HCT116 (cell line): ENCODE results near the gene CACNB2. TPM values are rescaled to one million over a fixed set of nuclear protein-coding genes. Genes with fewer than 3 reads are reported as not detected.

Source experiments
- ATAC-seq: fragments of 200-7000 bp; cut with Tn5 transposase; 2 replicates; pipeline ENCODE4 v1.9.1; 2020; ENCODE audit warnings: mild to moderate bottlenecking, moderate library complexity
- BruUV-seq: library from RNA; stranded (reverse); fragments of 400-500 nt; replicated peaks from 2 replicates; lab custom pipeline; 2021; lab: Mats Ljungman, UMichigan
- CTCF ChIA-PET: fragments of 300-600 bp; sonication (Branson Sonifier 250); formaldehyde crosslinking; loops from one replicate; lab custom pipeline; 2021; ENCODE audit warnings: antibody characterized with exemption; lab: Charles Lee
- POLR2A ChIA-PET: fragments of 300-600, 350-600 bp; sonication (Branson Sonifier 250); formaldehyde crosslinking; loops from one replicate; lab custom pipeline; 2021; ENCODE audit warnings: antibody characterized with exemption; lab: Charles Lee
- RAD21 ChIA-PET, 2 experiments: fragments of 300-600 bp; sonication (Branson Sonifier 250); formaldehyde crosslinking; loops; one replicate each; lab custom pipeline; 2023; ENCODE audit warnings: low total read pairs in 2 of 2; ENCODE audit not compliant: uncharacterized antibody in 2 of 2, unreplicated experiment in 2 of 2, low non-redundant PET in 1 of 2; lab: Charles Lee
- DNase-seq: peaks from one replicate; pipeline ENCODE4 v3.0.0-alpha.2; 2010; ENCODE audit warnings: low read depth, low spot score
- H2AFZ ChIP-seq: fragments of 200-600 bp; shearing (Covaris generic), sonication (generic); 2 replicates; pipeline ENCODE4 v1.6.1; 2017; ENCODE audit warnings: low read depth, mixed run types, mixed read lengths, antibody characterized with exemption, low read length; ENCODE audit not compliant: poor library complexity, severe bottlenecking
- H3K27ac ChIP-seq: 2 replicates; pipeline ENCODE4 v1.5.1; 2012; ENCODE audit warnings: low read depth, low read length
- H3K27me3 ChIP-seq: fragments of 200-600 bp; sonication (generic); 2 replicates; pipeline ENCODE4 v1.6.1; 2016; ENCODE audit warnings: mixed run types, low read length, mixed read lengths; ENCODE audit not compliant: insufficient read depth
- H3K36me3 ChIP-seq, 2 experiments: fragments of 200-500 bp in 1 of 2; fragments of 200-600 bp in 1 of 2; sonication (Bioruptor generic) in 1 of 2; sonication (generic) in 1 of 2; 2 replicates each; pipeline versions ENCODE4 v1.5.1 to v1.6.1; 2014 to 2016; ENCODE audit warnings: low read length in 2 of 2, inconsistent platforms in 1 of 2, mixed read lengths in 1 of 2, mixed run types in 1 of 2; ENCODE audit not compliant: insufficient read depth in 2 of 2, control insufficient read depth in 1 of 2
- H3K4me1 ChIP-seq, 2 experiments: fragments of 200-600 bp in 1 of 2; sonication (generic) in 1 of 2; 2 replicates each; pipeline versions ENCODE4 v1.5.1 to v1.6.1; 2012 to 2017; ENCODE audit warnings: low read length in 2 of 2, inconsistent platforms in 1 of 2, mild to moderate bottlenecking in 1 of 2, mixed read lengths in 1 of 2, mixed run types in 1 of 2, moderate library complexity in 1 of 2; ENCODE audit not compliant: insufficient read depth in 2 of 2, control insufficient read depth in 1 of 2
- H3K4me2 ChIP-seq: fragments of 200-600 bp; sonication (generic); 2 replicates; pipeline ENCODE4 v1.6.1; 2017; ENCODE audit warnings: mixed run types, low read length, mixed read lengths
- H3K4me3 ChIP-seq, 2 experiments: fragments of 200-600 bp in 1 of 2; sonication (generic) in 1 of 2; replicated peaks in 1 of 2; 2 replicates each; pipeline ENCODE4 v1.5.1; 2011 to 2016; ENCODE audit warnings: low read length in 2 of 2, control low read depth in 1 of 2, low read depth in 1 of 2, mild to moderate bottlenecking in 1 of 2, mixed read lengths in 1 of 2, mixed run types in 1 of 2
- H3K79me2 ChIP-seq: fragments of 200-600 bp; sonication (generic); 2 replicates; pipeline ENCODE4 v1.6.1; 2017; ENCODE audit warnings: mild to moderate bottlenecking, mixed run types, low read length, moderate library complexity, mixed read lengths; ENCODE audit not compliant: insufficient read depth
- H3K9ac ChIP-seq: fragments of 200-600 bp; sonication (generic); 2 replicates; pipeline ENCODE4 v1.6.1; 2016; ENCODE audit warnings: low read length, mixed read lengths
- H3K9me2 ChIP-seq: fragments of 200-600 bp; sonication (generic), shearing (Covaris generic); 2 replicates; pipeline ENCODE4 v1.6.1; 2017; ENCODE audit warnings: mixed run types, mild to moderate bottlenecking, moderate library complexity; ENCODE audit not compliant: insufficient read depth
- H3K9me3 ChIP-seq, 2 experiments: fragments of 200-500 bp in 1 of 2; fragments of 200-600 bp in 1 of 2; sonication (Bioruptor generic) in 1 of 2; sonication (generic) in 1 of 2; 2 replicates each; pipeline ENCODE4 v1.6.1; 2014 to 2017; ENCODE audit warnings: low read length in 2 of 2, mixed read lengths in 2 of 2, inconsistent platforms in 1 of 2, low read depth in 1 of 2, mild to moderate bottlenecking in 1 of 2, mixed run types in 1 of 2, moderate library complexity in 1 of 2; ENCODE audit not compliant: control insufficient read depth in 1 of 2, insufficient read depth in 1 of 2
- H4K20me1 ChIP-seq: fragments of 200-600 bp; sonication (generic), shearing (Covaris generic); 2 replicates; pipeline ENCODE4 v1.6.1; 2017; ENCODE audit warnings: mixed run types, mild to moderate bottlenecking, moderate library complexity; ENCODE audit not compliant: insufficient read depth
- ATF3 ChIP-seq: IDR thresholded peaks from 2 replicates; pipeline ENCODE4 v1.6.1; 2012
- CTCF ChIP-seq, 3 experiments: fragments of 200-600 bp in 1 of 3; sonication (generic) in 1 of 3; IDR thresholded peaks in 2 of 3; conservative IDR thresholded peaks in 1 of 3; 2 replicates each; pipeline ENCODE4 v1.5.1; 2012 to 2017; ENCODE audit warnings: low read depth in 2 of 3, low read length in 2 of 3, antibody characterized with exemption in 1 of 3, borderline replicate concordance in 1 of 3, control low read depth in 1 of 3, mild to moderate bottlenecking in 1 of 3, mixed read lengths in 1 of 3, mixed run types in 1 of 3, moderate library complexity in 1 of 3; ENCODE audit not compliant: insufficient read depth in 1 of 3
- EZH2 ChIP-seq: fragments of 200-600 bp; sonication (generic); IDR thresholded peaks from 2 replicates; pipeline ENCODE4 v1.6.1; 2017; ENCODE audit warnings: antibody characterized with exemption, mixed run types
- FOSL1 ChIP-seq: IDR thresholded peaks from 2 replicates; pipeline ENCODE4 v1.6.1; 2012; ENCODE audit warnings: low read depth
- POLR2AphosphoS5 ChIP-seq: IDR thresholded peaks from 2 replicates; pipeline ENCODE4 v1.6.1; 2011; ENCODE audit warnings: mild to moderate bottlenecking, low read depth, low read length, moderate library complexity
- RAD21 ChIP-seq: IDR thresholded peaks from 2 replicates; pipeline ENCODE4 v1.6.1; 2012; ENCODE audit warnings: low read depth, mild to moderate bottlenecking
- SP1 ChIP-seq: IDR thresholded peaks from 2 replicates; pipeline ENCODE4 v1.6.1; 2012; ENCODE audit warnings: low read depth
- SRF ChIP-seq: IDR thresholded peaks from 2 replicates; pipeline ENCODE4 v1.6.1; 2012; ENCODE audit warnings: low read depth
- YY1 ChIP-seq: IDR thresholded peaks from 2 replicates; pipeline ENCODE4 v1.6.1; 2011; ENCODE audit warnings: low read length, low read depth, moderate library complexity, mild to moderate bottlenecking; ENCODE audit not compliant: insufficient replicate concordance; ENCODE audit errors: extremely low read depth
- ZNF274 ChIP-seq: fragments of 200-500 bp; sonication (Bioruptor generic); IDR thresholded peaks from 2 replicates; pipeline ENCODE4 v1.6.1; 2014; ENCODE audit warnings: mild to moderate bottlenecking, low read depth, low read length, inconsistent platforms
- intact Hi-C: fragments of 100-400 bp; cut with micrococcal nuclease; formaldehyde crosslinking; loops from 2 replicates; pipeline ENCODE4 v1.10.0; 2022
- total RNA-seq: library from RNA; stranded (reverse); gene quantifications from one replicate; pipeline ENCODE4 v1.2.1, GENCODE V29; 2021; ENCODE audit not compliant: unreplicated experiment

CACNB2 gene
- total RNA-seq, 1 experiment from 2014 or later = 0.71 TPM

GRCh38 chr10:18345308-18345707, 205.1 kb downstream of the CACNB2 start:
- no peaks in the 10 kb centered on the region for H3K4me1 ChIP-seq
- H2AFZ ChIP-seq = no peak overlapping the region
- H3K79me2 ChIP-seq = no peaks in the 10 kb centered on the region
- no peak for ATAC-seq
- H3K4me2 ChIP-seq = no peak overlapping the region
- no peak for DNase-seq
- H3K27ac ChIP-seq = no peak overlapping the region
- ChIA-PET POLR2A (no interaction called here), CTCF (no interaction called here), RAD21 (no interaction called here)
- no peak overlapping the region for H3K4me3 ChIP-seq
- no peaks in the 10 kb centered on the region for H3K9me2 ChIP-seq
- H4K20me1 ChIP-seq = no peaks in the 10 kb centered on the region
- intact Hi-C loops = no loop called here
- no peaks in the 10 kb centered on the region for H3K9me3 ChIP-seq
- TF ChIP-seq YY1 (no peak), RAD21 (no peak), SRF (no peak), POLR2AphosphoS5 (no peak), SP1 (no peak), EZH2 (no peak), ZNF274 (no peak), ATF3 (no peak), CTCF (IDR thresholded peaks at IDR 0.05 in 2 of 3, conservative IDR thresholded peaks at IDR 0.05 in 1 of 3; ENCODE audit: borderline replicate concordance in 1 of 3, insufficient read depth in 1 of 3, low read depth in 2 of 3, low read length in 2 of 3) (no peak), FOSL1 (no peak)
- BruUV-seq = no TSS peak
- no peak overlapping the region for H3K9ac ChIP-seq
- no peaks in the 10 kb centered on the region for H3K36me3 ChIP-seq
- H3K27me3 ChIP-seq = peaks cover 6% of the 10 kb centered on the region; the same call in 1 of the 2 replicates
